Amniotic stem cell (primary cell): Measurements from ENCODE around the gene CYB5A.

Experiments used
- DNase-seq: peaks from one replicate; lab custom pipeline; 2025; lab: John Stamatoyannopoulos, UW

The CYB5A gene

GRCh38 chr18:74277296-74277695, 14.5 kb downstream of the CYB5A start:
- no peak for DNase-seq

- DNase-seq = no peak
Measured at GRCh38 chr18:74276609-74277008, 15.2 kb downstream of the CYB5A start.

- no peak for DNase-seq
Measured at GRCh38 chr18:74275736-74276135, 16.0 kb downstream of the CYB5A start.

GRCh38 chr18:74274700-74275099, 17.1 kb downstream of the CYB5A start:
- DNase-seq = no peak

GRCh38 chr18:74273394-74273793, 18.4 kb downstream of the CYB5A start:
- DNase-seq = no peak

DNA sequence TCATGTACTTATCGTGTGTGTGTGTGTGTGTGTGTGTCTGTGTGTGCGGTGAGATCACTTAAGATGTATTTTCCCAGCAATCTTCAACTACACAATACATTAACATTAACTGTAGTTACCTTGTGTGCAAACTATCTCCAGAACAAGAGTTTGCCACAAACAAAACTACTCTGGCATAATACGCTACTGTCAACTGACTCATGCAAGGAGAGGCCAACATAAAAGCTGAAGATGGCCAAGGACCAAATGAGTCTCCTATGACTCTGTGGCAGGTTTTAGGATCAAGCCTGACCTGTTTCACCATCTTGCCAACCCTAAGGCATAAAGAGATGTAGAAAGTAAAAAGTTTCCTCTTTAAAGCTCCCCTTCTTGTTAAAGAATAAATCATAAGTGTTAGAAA, 20.1 kb downstream of the CYB5A start:
- no peak for DNase-seq

GRCh38 chr18:74268933-74269620, 22.7 kb downstream of the CYB5A start:
- no peak for DNase-seq

DNA sequence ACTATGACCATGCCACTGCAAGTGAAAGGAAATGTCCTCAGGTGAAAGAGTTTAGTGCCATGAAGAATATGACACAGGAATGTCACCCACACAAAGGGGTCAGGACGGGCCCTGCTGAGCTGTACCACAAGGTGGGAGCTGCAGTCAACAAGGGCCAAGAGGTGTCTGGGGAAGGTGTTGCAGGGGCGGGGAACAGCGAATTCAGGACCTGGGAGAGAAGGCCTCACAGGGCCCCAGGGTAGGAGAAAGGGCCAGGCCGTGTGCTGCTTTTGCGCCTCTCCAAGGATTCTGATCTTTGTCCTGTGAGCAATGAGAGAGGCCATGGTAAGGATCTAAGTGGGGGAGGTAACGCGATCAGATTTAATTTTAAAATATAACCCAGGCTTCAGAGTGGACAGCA, 23.6 kb downstream of the CYB5A start:
- no peak for DNase-seq

DNA sequence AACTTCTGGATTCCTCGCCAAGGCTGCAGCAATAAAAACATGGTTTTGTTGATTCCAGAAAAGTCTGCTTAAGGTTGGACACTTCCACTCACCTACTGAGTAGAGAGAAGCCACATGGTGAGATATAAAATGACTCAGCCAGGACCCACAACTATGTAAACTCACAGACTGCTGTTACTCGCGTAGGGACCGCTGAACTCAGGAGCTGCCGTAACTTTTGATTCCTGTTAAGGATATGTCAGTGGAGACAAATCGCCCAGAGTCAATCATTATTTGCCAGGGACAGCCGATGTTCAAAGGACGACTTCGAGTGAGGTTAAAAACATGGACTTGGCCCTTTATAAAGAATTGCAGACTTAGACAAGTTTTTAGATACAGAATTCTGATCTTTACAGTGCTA, 25.6 kb downstream of the CYB5A start:
- DNase-seq = no peak

DNA sequence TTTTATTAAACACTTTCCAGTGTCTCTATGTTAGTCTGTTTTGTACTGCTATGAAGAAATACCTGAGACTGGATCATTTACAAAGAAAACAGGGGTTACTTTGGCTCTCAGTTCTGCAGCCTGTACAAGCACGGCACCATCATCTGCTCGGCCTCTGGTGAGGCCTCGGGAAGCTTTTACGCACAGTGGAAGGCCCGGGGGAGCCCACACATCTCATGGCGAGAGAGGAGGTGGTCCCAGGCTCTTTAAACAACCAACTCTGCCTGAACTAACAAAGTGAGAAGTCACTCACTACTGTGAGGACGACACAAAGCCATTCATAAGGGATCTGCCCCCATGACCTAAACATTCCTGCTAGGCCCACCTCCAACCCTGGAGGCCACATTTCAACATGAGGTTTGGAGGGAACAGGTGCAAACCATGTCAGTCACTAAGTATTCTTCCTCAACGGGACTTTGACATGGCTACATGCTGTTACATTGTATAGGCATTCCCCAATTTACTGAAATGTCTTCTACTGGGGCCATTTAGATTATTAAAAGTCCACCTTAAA, 26.1 kb downstream of the CYB5A start:
- no peak for DNase-seq

GRCh38 chr18:74264303-74265020, 27.3 kb downstream of the CYB5A start:
- no peak for DNase-seq

DNA sequence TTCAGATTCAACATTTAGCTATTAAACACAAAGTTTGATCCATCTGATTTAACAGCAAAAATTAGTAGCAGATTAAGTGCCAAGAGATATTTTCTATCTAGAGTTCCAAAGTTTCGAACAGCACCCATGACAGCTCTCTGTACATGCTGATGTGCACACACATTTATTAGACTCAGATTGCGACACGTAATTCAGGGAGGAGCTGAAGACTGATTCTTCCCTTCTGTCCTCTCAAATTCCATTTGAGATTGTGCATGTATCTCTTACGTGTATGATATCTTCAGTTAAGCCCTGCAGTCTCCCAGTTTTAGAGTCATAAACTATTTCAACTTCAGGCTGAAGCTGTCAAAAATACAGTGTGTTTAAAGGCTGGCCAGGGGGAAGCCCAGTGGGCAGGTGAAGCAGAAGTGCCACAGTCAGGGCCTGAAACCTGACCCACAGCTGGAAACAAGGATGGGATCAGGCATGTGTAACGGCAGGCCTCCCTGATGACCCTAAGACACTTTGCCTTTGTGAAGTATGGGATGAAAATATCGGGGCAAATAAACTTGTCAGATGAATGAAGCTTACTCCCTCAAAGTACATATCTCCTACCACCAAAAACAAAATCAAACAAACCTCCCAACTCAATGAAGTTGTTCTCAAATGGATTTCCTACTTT, 30.6 kb downstream of the CYB5A start:
- no peak for DNase-seq

DNA sequence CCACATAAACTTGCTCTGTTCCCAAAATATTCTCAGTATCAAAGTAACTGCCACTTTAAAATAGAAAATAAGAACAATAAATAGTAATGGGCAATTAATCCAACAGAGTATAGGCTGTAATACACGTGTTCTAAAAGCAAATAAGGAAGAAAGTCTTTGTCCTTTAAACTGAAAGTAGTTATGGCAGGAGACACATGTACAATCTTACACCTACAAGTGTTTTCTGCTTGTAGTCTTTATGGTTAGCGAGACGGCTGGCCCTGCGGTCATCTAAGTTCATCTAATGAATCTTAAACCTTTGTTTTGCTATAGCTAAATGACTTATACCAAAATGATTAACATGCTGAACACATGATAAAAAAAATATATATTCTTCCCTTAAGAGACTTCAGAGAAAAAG, 32.4 kb downstream of the CYB5A start:
- no peak for DNase-seq

DNA sequence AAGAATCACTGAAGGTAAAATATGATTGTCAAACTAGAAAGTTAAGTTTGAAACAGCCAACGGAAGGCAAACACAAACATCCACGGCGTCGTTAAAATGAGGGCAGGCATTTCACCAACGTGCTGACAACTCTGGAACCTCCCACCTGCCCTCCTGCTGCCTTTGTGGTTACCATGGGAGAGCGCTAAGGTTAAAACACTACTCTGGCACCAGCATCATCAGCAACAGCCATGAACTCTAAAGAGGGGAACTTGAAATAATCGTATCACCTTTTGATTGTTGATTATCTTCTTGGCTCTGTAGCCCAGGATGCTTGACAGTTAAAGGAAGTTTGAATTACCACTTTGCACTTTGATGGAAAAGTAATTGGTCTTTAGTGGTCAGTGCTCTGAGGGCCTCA, 34.7 kb downstream of the CYB5A start:
- no peak for DNase-seq

DNA sequence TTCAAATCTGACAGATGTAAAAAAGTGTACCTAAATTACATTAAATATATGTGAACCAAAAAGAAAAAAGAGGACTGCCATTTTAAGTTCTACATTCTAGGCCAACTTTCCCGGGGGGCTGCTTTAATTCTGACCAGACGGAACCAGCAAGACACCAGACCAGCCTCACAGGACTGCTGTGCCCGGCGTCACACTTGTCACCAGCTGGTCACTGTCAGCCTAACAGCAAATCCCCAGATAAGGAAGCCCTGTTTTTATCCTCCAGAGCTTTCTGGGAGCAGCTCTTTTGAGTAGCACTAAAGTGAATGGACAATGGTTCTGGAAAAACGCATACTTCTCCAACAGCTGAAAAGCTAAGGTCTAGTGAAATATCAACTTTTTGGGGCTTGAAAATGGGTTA, 35.6 kb downstream of the CYB5A start:
- DNase-seq = no peak

- DNase-seq = no peak
Measured at GRCh38 chr18:74255131-74255616, 36.6 kb downstream of the CYB5A start.

DNA sequence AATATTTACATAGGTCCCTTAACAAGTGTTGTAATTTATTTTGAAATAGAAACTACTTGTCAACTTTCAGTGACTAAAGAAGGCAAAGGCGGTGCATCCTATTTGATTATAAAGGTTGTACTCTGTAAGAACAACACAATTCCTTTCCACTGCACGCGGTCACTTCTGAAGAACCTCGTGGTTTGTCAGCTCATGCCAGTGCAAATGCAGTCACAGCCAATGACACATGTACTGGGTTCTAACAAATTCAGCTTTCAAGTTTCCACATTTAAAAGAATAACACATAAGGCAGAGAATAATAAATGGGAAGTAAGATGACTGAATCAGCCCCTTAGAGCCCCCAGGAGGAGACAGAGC, 39.7 kb downstream of the CYB5A start:
- no peak for DNase-seq

- no peak for DNase-seq
Measured at GRCh38 chr18:74251297-74252038, 40.3 kb downstream of the CYB5A start.

DNA sequence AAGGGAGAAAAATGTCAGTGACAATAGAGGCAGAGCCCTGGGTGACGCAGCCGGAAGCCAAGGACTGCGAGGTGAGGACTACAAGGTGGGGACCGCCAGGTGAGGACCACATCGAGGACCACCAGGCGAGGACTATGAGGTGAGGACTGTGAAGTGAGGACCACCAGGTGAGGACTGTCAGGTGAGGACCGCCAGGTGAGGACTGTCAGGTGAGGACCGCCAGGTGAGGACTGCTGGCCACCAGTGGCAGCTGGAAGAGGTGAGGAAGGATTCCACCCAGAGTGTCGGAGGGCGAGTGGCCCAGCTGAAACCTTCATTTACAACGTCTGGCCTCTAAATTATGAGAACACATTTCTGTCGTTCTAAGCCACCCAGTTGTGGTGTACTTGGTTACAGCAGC, 41.6 kb downstream of the CYB5A start:
- no peak for DNase-seq

DNA sequence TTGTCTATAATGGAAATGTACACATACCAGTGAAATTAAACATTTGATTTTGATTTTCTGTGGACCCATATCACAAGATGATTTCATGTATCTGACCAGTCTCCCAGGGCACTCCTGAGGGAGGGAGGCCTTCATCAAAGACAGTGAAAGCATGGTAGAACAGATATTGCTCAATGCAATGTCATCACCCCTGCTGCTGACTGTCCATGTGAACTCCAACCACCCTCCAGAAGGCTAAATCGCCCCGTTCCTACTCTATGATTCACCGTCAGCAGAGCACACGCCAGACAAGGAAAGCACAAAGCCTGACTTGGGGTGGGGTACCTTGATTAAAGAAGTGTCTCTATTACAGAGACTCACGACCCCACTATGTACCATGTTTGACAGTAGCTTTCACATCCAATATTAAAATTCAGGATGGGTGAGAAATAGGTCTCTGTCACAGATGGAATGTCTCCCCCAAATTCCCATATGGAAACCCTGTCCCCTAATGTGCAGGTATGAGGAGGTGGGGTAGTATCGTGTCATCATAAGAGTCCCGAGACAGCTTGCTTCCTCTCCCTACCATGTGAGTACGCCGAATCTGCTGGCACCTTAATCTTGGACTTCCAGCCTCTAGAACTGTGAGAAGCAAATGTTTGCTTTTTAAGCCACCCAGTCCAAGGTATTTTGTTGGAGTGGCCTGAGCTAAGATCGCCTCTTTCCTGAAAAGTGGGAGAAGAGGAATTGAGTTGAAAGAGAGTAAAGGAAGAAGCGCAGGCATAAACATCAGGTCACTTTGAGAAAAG, 42.4 kb downstream of the CYB5A start:
- DNase-seq = no peak

GRCh38 chr18:74248595-74248994, 43.2 kb downstream of the CYB5A start:
- DNase-seq = no peak
